HCT116 (cell line): ENCODE measurements around the gene SLC25A25.

ENCODE experiments used
- CBX3 ChIP-seq: IDR thresholded peaks from 2 replicates; pipeline ENCODE4 v1.6.1; 2012; ENCODE audit warnings: low read depth
- ELF1 ChIP-seq: IDR thresholded peaks from 2 replicates; pipeline ENCODE4 v1.6.1; 2012; ENCODE audit warnings: low read depth, borderline replicate concordance
- EZH2 ChIP-seq: fragments of 200-600 bp; sonication (generic); IDR thresholded peaks from 2 replicates; pipeline ENCODE4 v1.6.1; 2017; ENCODE audit warnings: antibody characterized with exemption, mixed run types
- EZH2phosphoT487 ChIP-seq: fragments of 200-600 bp; IDR thresholded peaks from 2 replicates; pipeline ENCODE4 v1.6.1; 2018; ENCODE audit warnings: antibody characterized with exemption, borderline replicate concordance
- JUND ChIP-seq: IDR thresholded peaks from 2 replicates; pipeline ENCODE4 v1.6.1; 2012
- POLR2A ChIP-seq: IDR thresholded peaks from 2 replicates; pipeline ENCODE4 v1.7.0; 2011; ENCODE audit warnings: borderline replicate concordance; ENCODE audit not compliant: insufficient read depth, insufficient read length; ENCODE audit errors: extremely low read depth
- POLR2AphosphoS5 ChIP-seq: IDR thresholded peaks from 2 replicates; pipeline ENCODE4 v1.6.1; 2011; ENCODE audit warnings: mild to moderate bottlenecking, low read depth, low read length, moderate library complexity
- RAD21 ChIP-seq: IDR thresholded peaks from 2 replicates; pipeline ENCODE4 v1.6.1; 2012; ENCODE audit warnings: low read depth, mild to moderate bottlenecking
- SIN3A ChIP-seq: IDR thresholded peaks from 2 replicates; pipeline ENCODE4 v1.6.1; 2012; ENCODE audit warnings: low read depth
- SP1 ChIP-seq: IDR thresholded peaks from 2 replicates; pipeline ENCODE4 v1.6.1; 2012; ENCODE audit warnings: low read depth
- ZFX ChIP-seq: fragments of 450-650 bp; IDR thresholded peaks from 2 replicates; pipeline ENCODE4 v1.6.1; 2017
- TF ChIP-seq, protein P1 (sequence below), 3 experiments: fragments of 200-600 bp in 1 of 3; sonication (generic) in 1 of 3; IDR thresholded peaks in 2 of 3; conservative IDR thresholded peaks in 1 of 3; 2 replicates each; pipeline ENCODE4 v1.5.1; 2012 to 2017; ENCODE audit warnings: low read depth in 2 of 3, low read length in 2 of 3, antibody characterized with exemption in 1 of 3, borderline replicate concordance in 1 of 3, control low read depth in 1 of 3, mild to moderate bottlenecking in 1 of 3, mixed read lengths in 1 of 3, mixed run types in 1 of 3, moderate library complexity in 1 of 3; ENCODE audit not compliant: insufficient read depth in 1 of 3
- TF ChIP-seq, protein P2 (sequence below): IDR thresholded peaks from 2 replicates; pipeline ENCODE4 v1.6.1; 2012; ENCODE audit warnings: low read depth

DNA sequence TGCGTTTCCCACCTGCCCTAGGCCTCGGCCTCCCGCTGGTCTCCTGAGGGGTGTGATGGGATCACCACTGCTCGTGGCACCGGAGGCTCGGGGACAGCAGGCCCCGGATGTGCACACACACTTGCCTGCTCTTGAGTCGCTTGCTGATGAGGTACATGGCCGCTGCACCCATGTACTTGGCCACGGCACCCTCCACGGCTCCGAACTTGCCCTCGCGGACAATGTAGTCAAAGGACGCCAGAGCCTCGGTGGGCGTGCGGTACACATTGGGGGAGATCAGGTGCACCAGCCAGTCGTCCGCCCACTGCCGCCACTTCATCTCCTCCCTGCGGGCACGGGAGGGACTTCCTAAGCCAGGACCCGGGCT, 54.8 kb downstream of the SLC25A25 start:
- TF ChIP-seq, protein P1, sequence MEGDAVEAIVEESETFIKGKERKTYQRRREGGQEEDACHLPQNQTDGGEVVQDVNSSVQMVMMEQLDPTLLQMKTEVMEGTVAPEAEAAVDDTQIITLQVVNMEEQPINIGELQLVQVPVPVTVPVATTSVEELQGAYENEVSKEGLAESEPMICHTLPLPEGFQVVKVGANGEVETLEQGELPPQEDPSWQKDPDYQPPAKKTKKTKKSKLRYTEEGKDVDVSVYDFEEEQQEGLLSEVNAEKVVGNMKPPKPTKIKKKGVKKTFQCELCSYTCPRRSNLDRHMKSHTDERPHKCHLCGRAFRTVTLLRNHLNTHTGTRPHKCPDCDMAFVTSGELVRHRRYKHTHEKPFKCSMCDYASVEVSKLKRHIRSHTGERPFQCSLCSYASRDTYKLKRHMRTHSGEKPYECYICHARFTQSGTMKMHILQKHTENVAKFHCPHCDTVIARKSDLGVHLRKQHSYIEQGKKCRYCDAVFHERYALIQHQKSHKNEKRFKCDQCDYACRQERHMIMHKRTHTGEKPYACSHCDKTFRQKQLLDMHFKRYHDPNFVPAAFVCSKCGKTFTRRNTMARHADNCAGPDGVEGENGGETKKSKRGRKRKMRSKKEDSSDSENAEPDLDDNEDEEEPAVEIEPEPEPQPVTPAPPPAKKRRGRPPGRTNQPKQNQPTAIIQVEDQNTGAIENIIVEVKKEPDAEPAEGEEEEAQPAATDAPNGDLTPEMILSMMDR (IDR thresholded peaks at IDR 0.05 in 2 of 3, conservative IDR thresholded peaks at IDR 0.05 in 1 of 3; ENCODE audit: borderline replicate concordance in 1 of 3, insufficient read depth in 1 of 3, low read depth in 2 of 3, low read length in 2 of 3) = no peak
- TF ChIP-seq EZH2 (no peak), POLR2A (no peak), SIN3A (no peak), EZH2phosphoT487 (no peak), JUND (no peak), RAD21 (no peak), ZFX (no peak), CBX3 (no peak), POLR2AphosphoS5 (no peak), ELF1 (no peak), SP1 (no peak)
- TF ChIP-seq, protein P2, sequence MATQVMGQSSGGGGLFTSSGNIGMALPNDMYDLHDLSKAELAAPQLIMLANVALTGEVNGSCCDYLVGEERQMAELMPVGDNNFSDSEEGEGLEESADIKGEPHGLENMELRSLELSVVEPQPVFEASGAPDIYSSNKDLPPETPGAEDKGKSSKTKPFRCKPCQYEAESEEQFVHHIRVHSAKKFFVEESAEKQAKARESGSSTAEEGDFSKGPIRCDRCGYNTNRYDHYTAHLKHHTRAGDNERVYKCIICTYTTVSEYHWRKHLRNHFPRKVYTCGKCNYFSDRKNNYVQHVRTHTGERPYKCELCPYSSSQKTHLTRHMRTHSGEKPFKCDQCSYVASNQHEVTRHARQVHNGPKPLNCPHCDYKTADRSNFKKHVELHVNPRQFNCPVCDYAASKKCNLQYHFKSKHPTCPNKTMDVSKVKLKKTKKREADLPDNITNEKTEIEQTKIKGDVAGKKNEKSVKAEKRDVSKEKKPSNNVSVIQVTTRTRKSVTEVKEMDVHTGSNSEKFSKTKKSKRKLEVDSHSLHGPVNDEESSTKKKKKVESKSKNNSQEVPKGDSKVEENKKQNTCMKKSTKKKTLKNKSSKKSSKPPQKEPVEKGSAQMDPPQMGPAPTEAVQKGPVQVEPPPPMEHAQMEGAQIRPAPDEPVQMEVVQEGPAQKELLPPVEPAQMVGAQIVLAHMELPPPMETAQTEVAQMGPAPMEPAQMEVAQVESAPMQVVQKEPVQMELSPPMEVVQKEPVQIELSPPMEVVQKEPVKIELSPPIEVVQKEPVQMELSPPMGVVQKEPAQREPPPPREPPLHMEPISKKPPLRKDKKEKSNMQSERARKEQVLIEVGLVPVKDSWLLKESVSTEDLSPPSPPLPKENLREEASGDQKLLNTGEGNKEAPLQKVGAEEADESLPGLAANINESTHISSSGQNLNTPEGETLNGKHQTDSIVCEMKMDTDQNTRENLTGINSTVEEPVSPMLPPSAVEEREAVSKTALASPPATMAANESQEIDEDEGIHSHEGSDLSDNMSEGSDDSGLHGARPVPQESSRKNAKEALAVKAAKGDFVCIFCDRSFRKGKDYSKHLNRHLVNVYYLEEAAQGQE = no peak
